GM21737 (cell line): ENCODE results near the gene SMURF2.

ENCODE experiments used
- ATAC-seq: cut with Tn5 transposase; IDR thresholded peaks from one replicate; pipeline ENCODE4 v1.9.1; 2021; ENCODE audit warnings: mild to moderate bottlenecking, moderate library complexity; ENCODE audit not compliant: unreplicated experiment

Gene SMURF2

GRCh38 chr17:64544742-64545141 lies 117.4 kb downstream of the SMURF2 start:
- ATAC-seq: no peak

- ATAC-seq: no peak
These were observed 121.9 kb downstream of the SMURF2 start for GRCh38 chr17:64540118-64540776.

- no peak for ATAC-seq
These were observed 123.5 kb downstream of the SMURF2 start for GRCh38 chr17:64538508-64539130.

GRCh38 chr17:64537488-64537887 lies 124.6 kb downstream of the SMURF2 start:
- ATAC-seq: no peak

GRCh38 chr17:64536913-64537312 lies 125.2 kb downstream of the SMURF2 start:
- ATAC-seq: no peak

- ATAC-seq: no peak
These were observed 126.8 kb downstream of the SMURF2 start for GRCh38 chr17:64535357-64535756.

- ATAC-seq: no peak
These were observed 127.9 kb downstream of the SMURF2 start for GRCh38 chr17:64534187-64534586.

GRCh38 chr17:64533784-64534183 lies 128.3 kb downstream of the SMURF2 start:
- no peak for ATAC-seq

- no peak for ATAC-seq
These were observed 129.7 kb downstream of the SMURF2 start for GRCh38 chr17:64532409-64532808.

- no peak for ATAC-seq
These were observed 130.1 kb downstream of the SMURF2 start for GRCh38 chr17:64531955-64532371.

GRCh38 chr17:64529221-64529620 lies 132.9 kb downstream of the SMURF2 start:
- no peak for ATAC-seq

- no peak for ATAC-seq
These were observed 134.2 kb downstream of the SMURF2 start for GRCh38 chr17:64527914-64528313.

GRCh38 chr17:64520359-64520758 lies 141.7 kb downstream of the SMURF2 start:
- no peak for ATAC-seq

- no peak for ATAC-seq
These were observed 142.5 kb downstream of the SMURF2 start for GRCh38 chr17:64519601-64520000.

GRCh38 chr17:64515829-64516228 lies 146.3 kb downstream of the SMURF2 start:
- ATAC-seq: no peak

GRCh38 chr17:64515419-64515818 lies 146.7 kb downstream of the SMURF2 start:
- no peak for ATAC-seq

- no peak for ATAC-seq
These were observed 152.9 kb downstream of the SMURF2 start for GRCh38 chr17:64509179-64509578.

GRCh38 chr17:64508683-64509082 lies 153.4 kb downstream of the SMURF2 start:
- ATAC-seq: no peak

GRCh38 chr17:64507413-64507782 lies 154.7 kb downstream of the SMURF2 start:
- ATAC-seq: peak; percentile 7

- peak; percentile 51 for ATAC-seq
These were observed 155.3 kb downstream of the SMURF2 start, which contains the start of gene CEP95 for GRCh38 chr17:64506576-64507412. TSS of gene CEP95 (plus strand) at chr17:64506977. CDS start at chr17:64507098, 121 bp downstream.

- ATAC-seq: peak; percentile 59
These were observed 155.9 kb downstream of the SMURF2 start, which contains the start of gene DDX5 for GRCh38 chr17:64506201-64506575. TSS of gene DDX5 (minus strand) at chr17:64506289. CDS start at chr17:64506119, 170 bp downstream.
